Parathyroid adenoma (tissue), 2 donors: ENCODE data around the gene STAMBP.
"Not testable (repeated sequence)": the region's sequence is repeated elsewhere in the genome, so short reads cannot be mapped to it uniquely, and the experiment has no call there.

ENCODE experiments used
- H2AFZ ChIP-seq: fragments of 300-600 bp; sonication (generic); one replicate; pipeline ENCODE4 v1.7.0; 2017; ENCODE audit warnings: antibody characterized with exemption, mild to moderate bottlenecking
- H3K27ac ChIP-seq: fragments of 300-600 bp; sonication (generic); one replicate; pipeline ENCODE4 v1.7.0; 2017
- H3K27me3 ChIP-seq: fragments of 300-600 bp; sonication (generic); one replicate; pipeline ENCODE4 v1.7.0; 2017; ENCODE audit warnings: low read length; ENCODE audit not compliant: control insufficient read depth, insufficient read depth
- H3K36me3 ChIP-seq: fragments of 300-600 bp; sonication (generic); one replicate; pipeline ENCODE4 v1.7.0; 2017; ENCODE audit warnings: low read length; ENCODE audit not compliant: control insufficient read depth, insufficient read depth
- H3K4me1 ChIP-seq: fragments of 300-600 bp; sonication (generic); one replicate; pipeline ENCODE4 v1.7.0; 2017; ENCODE audit warnings: control low read depth
- H3K4me2 ChIP-seq: fragments of 300-600 bp; sonication (generic); one replicate; pipeline ENCODE4 v1.7.0; 2017; ENCODE audit warnings: low read length
- H3K4me3 ChIP-seq: fragments of 300-600 bp; sonication (generic); one replicate; pipeline ENCODE4 v1.7.0; 2017; ENCODE audit warnings: low read depth, low read length
- H3K79me2 ChIP-seq: fragments of 300-600 bp; sonication (generic); one replicate; pipeline ENCODE4 v1.7.0; 2017; ENCODE audit warnings: control low read depth
- H3K9ac ChIP-seq: fragments of 300-600 bp; sonication (generic); one replicate; pipeline ENCODE4 v1.7.0; 2017; ENCODE audit warnings: mild to moderate bottlenecking
- H3K9me3 ChIP-seq: fragments of 300-600 bp; sonication (generic); one replicate; pipeline ENCODE4 v1.7.0; 2017; ENCODE audit warnings: low read length; ENCODE audit not compliant: control insufficient read depth
- CTCF ChIP-seq: fragments of 300-600 bp; sonication (generic); IDR thresholded peaks from one replicate; pipeline ENCODE4 v1.7.0; 2017; ENCODE audit warnings: antibody characterized with exemption, mild to moderate bottlenecking
- donor health status: primary hyperparathyroidism.

Gene STAMBP

GRCh38 chr2:73868204-73868978 is 39.6 kb downstream of the STAMBP start:
- no peak overlapping the region for H2AFZ ChIP-seq
- H3K79me2 ChIP-seq = no peaks in the 10 kb centered on the region
- no peaks in the 10 kb centered on the region for H3K27me3 ChIP-seq
- no peak overlapping the region for H3K27ac ChIP-seq
- no peaks in the 10 kb centered on the region for H3K4me1 ChIP-seq
- H3K4me3 ChIP-seq = no peak overlapping the region
- no peak for TF ChIP-seq CTCF
- no peak overlapping the region for H3K4me2 ChIP-seq
- no peaks in the 10 kb centered on the region for H3K36me3 ChIP-seq
- no peak overlapping the region for H3K9ac ChIP-seq
- H3K9me3 ChIP-seq = no peaks in the 10 kb centered on the region

GRCh38 chr2:73870084-73870483 is 41.3 kb downstream of the STAMBP start:
- no peak overlapping the region for H3K9ac ChIP-seq
- no peaks in the 10 kb centered on the region for H3K27me3 ChIP-seq
- no peak for TF ChIP-seq CTCF
- no peaks in the 10 kb centered on the region for H3K79me2 ChIP-seq
- no peak overlapping the region for H3K4me2 ChIP-seq
- H3K4me3 ChIP-seq = no peak overlapping the region
- no peak overlapping the region for H3K27ac ChIP-seq
- no peaks in the 10 kb centered on the region for H3K4me1 ChIP-seq
- no peaks in the 10 kb centered on the region for H3K9me3 ChIP-seq
- no peaks in the 10 kb centered on the region for H3K36me3 ChIP-seq
- H2AFZ ChIP-seq = no peak overlapping the region

- H3K9me3 ChIP-seq = no peaks in the 10 kb centered on the region
- H3K9ac ChIP-seq = no peak overlapping the region
- no peak overlapping the region for H3K4me3 ChIP-seq
- no peaks in the 10 kb centered on the region for H3K79me2 ChIP-seq
- H2AFZ ChIP-seq = peak overlapping the region; percentile 31
- no peaks in the 10 kb centered on the region for H3K27me3 ChIP-seq
- H3K4me1 ChIP-seq = peaks cover 5% of the 10 kb centered on the region
- peak overlapping the region; percentile 34 for H3K4me2 ChIP-seq
- no peak for TF ChIP-seq CTCF
- no peaks in the 10 kb centered on the region for H3K36me3 ChIP-seq
- no peak overlapping the region for H3K27ac ChIP-seq
These were observed 48.5 kb downstream of the STAMBP start for GRCh38 chr2:73877071-73877802.

- not testable (repeated sequence) for H3K4me3 ChIP-seq, H3K9me3 ChIP-seq, H3K36me3 ChIP-seq, H3K4me2 ChIP-seq, H3K4me1 ChIP-seq, H3K79me2 ChIP-seq, H3K27ac ChIP-seq, H3K9ac ChIP-seq, H3K27me3 ChIP-seq, H2AFZ ChIP-seq
These were observed 49.2 kb downstream of the STAMBP start for GRCh38 chr2:73877984-73878383.

GRCh38 chr2:73885406-73885805 is 56.6 kb downstream of the STAMBP start:
- Histone ChIP-seq H3K27ac (no peak overlapping the region), H3K4me2 (no peak overlapping the region), H3K9me3 (no peaks in the 10 kb centered on the region), H3K4me3 (no peak overlapping the region), H3K9ac (no peak overlapping the region), H2AFZ (no peak overlapping the region), H3K4me1 (no peaks in the 10 kb centered on the region), H3K27me3 (no peaks in the 10 kb centered on the region), H3K79me2 (no peaks in the 10 kb centered on the region), H3K36me3 (no peaks in the 10 kb centered on the region)
- no peak for TF ChIP-seq CTCF
